ENCODE measurements around the gene SH3RF3. TPM values are rescaled to one million over a fixed set of nuclear protein-coding genes. Genes with fewer than 3 reads are reported as not detected.

Gene SH3RF3
- total and polyA plus RNA-seq, 3 experiments from 2014 or later: 0.24 to 0.31 (median 0.27) TPM

DNA sequence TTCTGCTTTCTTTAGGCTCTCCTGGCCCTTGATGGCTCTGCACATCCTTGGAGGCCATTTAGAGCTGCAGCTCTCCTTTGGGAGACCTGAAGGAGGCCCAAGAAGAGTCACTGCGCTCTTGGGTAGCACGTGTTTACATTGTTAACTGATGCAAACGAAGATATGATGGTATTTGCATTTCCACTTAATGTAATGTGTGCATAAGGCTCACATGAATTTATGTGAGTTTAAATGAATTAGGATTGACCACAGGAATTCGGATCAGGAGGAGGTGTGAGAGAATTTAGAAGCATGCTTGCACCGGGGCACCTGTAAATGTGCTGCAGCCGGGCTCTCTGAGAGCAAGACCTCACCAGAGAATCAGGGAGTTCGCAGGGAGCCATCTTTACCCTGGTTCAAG lies 7.5 kb downstream of the SH3RF3 start:
- Mint-ChIP-seq H3K9me3 (no peaks in the 10 kb centered on the region), H3K36me3 (no peaks in the 10 kb centered on the region), H3K4me1 (peaks cover 0 to 3% (median 3%) of the 10 kb centered on the region in 3 donors), H3K27ac (no peak overlapping the region), H3K4me3 (no peak overlapping the region), H3K27me3 (peaks cover 9 to 60% of the 10 kb centered on the region in 2 donors)
- ChIA-PET POLR2A (no interaction called here), CTCF (interaction anchor here (1.3 kb wide), 1 partner anchor 208 kb away, joined by 3 read pairs; no protein-coding TSS in a partner anchor)
- no peak overlapping the region for H3K4me3 ChIP-seq (ENCODE audit: low read length)
- no peak overlapping the region for H3K27ac ChIP-seq (ENCODE audit: low read depth, low read length)
- no peaks in the 10 kb centered on the region for H3K36me3 ChIP-seq (ENCODE audit: insufficient read depth, low read length)
- no peaks in the 10 kb centered on the region for H3K27me3 ChIP-seq (ENCODE audit: insufficient read depth, low read length, poor library complexity, severe bottlenecking)
- no peaks in the 10 kb centered on the region for H3K9me3 ChIP-seq (ENCODE audit: low read length)
- no peaks in the 10 kb centered on the region for H3K4me1 ChIP-seq (ENCODE audit: insufficient read depth, low read length)
- no peak for DNase-seq

GRCh38 chr2:109137616-109138015 lies 8.6 kb downstream of the SH3RF3 start:
- ChIA-PET CTCF (interaction anchor here (1.3 kb wide), 1 partner anchor 209 kb away, joined by 3 read pairs; no protein-coding TSS in a partner anchor), POLR2A (interaction anchor here (1.0 kb wide), 1 partner anchor 106 kb away, joined by 5 read pairs; no protein-coding TSS in a partner anchor)
- Histone ChIP-seq H3K27me3 (ENCODE audit: insufficient read depth, low read length, poor library complexity, severe bottlenecking) (no peaks in the 10 kb centered on the region), H3K36me3 (ENCODE audit: insufficient read depth, low read length) (no peaks in the 10 kb centered on the region), H3K9me3 (ENCODE audit: low read length) (no peaks in the 10 kb centered on the region), H3K4me3 (ENCODE audit: low read length) (no peak overlapping the region), H3K27ac (ENCODE audit: low read depth, low read length) (no peak overlapping the region), H3K4me1 (ENCODE audit: insufficient read depth, low read length) (no peaks in the 10 kb centered on the region)
- peaks cover 9 to 61% of the 10 kb centered on the region in 2 donors for H3K27me3 Mint-ChIP-seq
- peaks cover 0 to 3% (median 3%) of the 10 kb centered on the region in 3 donors for H3K4me1 Mint-ChIP-seq
- H3K36me3 Mint-ChIP-seq: no peaks in the 10 kb centered on the region
- no peak overlapping the region for H3K4me3 Mint-ChIP-seq
- DNase-seq: no peak
- no peak overlapping the region for H3K27ac Mint-ChIP-seq
- no peaks in the 10 kb centered on the region for H3K9me3 Mint-ChIP-seq

- no peaks in the 10 kb centered on the region for H3K36me3 ChIP-seq (ENCODE audit: insufficient read depth, low read length)
- no peaks in the 10 kb centered on the region for H3K9me3 ChIP-seq (ENCODE audit: low read length)
- H3K27me3 ChIP-seq (ENCODE audit: insufficient read depth, low read length, poor library complexity, severe bottlenecking): no peaks in the 10 kb centered on the region
- Mint-ChIP-seq H3K4me1 (peaks cover 4 to 8% (median 4%) of the 10 kb centered on the region in 3 donors), H3K27me3 (peaks cover 6 to 64% of the 10 kb centered on the region in 2 donors), H3K9me3 (no peaks in the 10 kb centered on the region), H3K27ac (peak overlapping the region in 1 of 8 donors; percentile 37), H3K4me3 (no peak overlapping the region), H3K36me3 (no peaks in the 10 kb centered on the region)
- H3K4me3 ChIP-seq (ENCODE audit: low read length): no peak overlapping the region
- ChIA-PET CTCF (no interaction called here), POLR2A (interaction anchor here (1.0 kb wide), 1 partner anchor 107 kb away, joined by 5 read pairs; no protein-coding TSS in a partner anchor)
- no peak for DNase-seq
- H3K27ac ChIP-seq (ENCODE audit: low read depth, low read length): no peak overlapping the region
- H3K4me1 ChIP-seq (ENCODE audit: insufficient read depth, low read length): peaks cover 7% of the 10 kb centered on the region
Measured at GRCh38 chr2:109138449-109138848, 9.4 kb downstream of the SH3RF3 start.

DNA sequence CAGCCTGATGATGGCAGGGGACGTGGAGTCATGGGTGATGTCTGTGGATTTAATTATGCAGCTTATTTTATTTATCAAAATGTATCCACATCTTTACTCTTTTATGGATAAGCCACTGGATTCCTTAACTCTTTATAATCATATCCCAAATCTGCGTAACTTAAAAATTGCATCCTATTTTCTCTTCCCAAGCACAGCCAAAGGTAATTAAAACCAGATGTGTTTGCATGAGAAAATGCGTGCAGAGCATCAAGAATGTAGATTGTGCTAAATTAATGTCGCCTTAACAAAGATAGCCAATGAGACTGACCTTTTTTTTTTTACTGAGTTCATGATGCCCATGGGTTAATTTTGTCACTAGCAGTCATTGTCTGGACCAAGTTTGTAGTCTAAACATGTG lies 10.0 kb downstream of the SH3RF3 start:
- DNase-seq: no peak
- no peak overlapping the region for H3K27ac Mint-ChIP-seq
- H3K4me1 ChIP-seq (ENCODE audit: insufficient read depth, low read length): peaks cover 10% of the 10 kb centered on the region
- peaks cover 6 to 58% of the 10 kb centered on the region in 2 donors for H3K27me3 Mint-ChIP-seq
- POLR2A ChIA-PET: no interaction called here
- no peaks in the 10 kb centered on the region for H3K9me3 Mint-ChIP-seq
- CTCF ChIA-PET: no interaction called here
- no peaks in the 10 kb centered on the region for H3K27me3 ChIP-seq (ENCODE audit: insufficient read depth, low read length, poor library complexity, severe bottlenecking)
- no peaks in the 10 kb centered on the region for H3K36me3 ChIP-seq (ENCODE audit: insufficient read depth, low read length)
- no peaks in the 10 kb centered on the region for H3K36me3 Mint-ChIP-seq
- no peak overlapping the region for H3K4me3 Mint-ChIP-seq
- no peak overlapping the region for H3K27ac ChIP-seq (ENCODE audit: low read depth, low read length)
- H3K9me3 ChIP-seq (ENCODE audit: low read length): no peaks in the 10 kb centered on the region
- H3K4me1 Mint-ChIP-seq: peaks cover 7 to 12% (median 9%) of the 10 kb centered on the region in 3 donors
- no peak overlapping the region for H3K4me3 ChIP-seq (ENCODE audit: low read length)

GRCh38 chr2:109139865-109140396 lies 10.9 kb downstream of the SH3RF3 start:
- H3K4me1 Mint-ChIP-seq: peaks cover 11 to 18% (median 17%) of the 10 kb centered on the region in 3 donors
- Histone ChIP-seq H3K4me1 (ENCODE audit: insufficient read depth, low read length) (peaks cover 19% of the 10 kb centered on the region), H3K4me3 (ENCODE audit: low read length) (no peak overlapping the region), H3K27me3 (ENCODE audit: insufficient read depth, low read length, poor library complexity, severe bottlenecking) (no peaks in the 10 kb centered on the region), H3K27ac (ENCODE audit: low read depth, low read length) (no peak overlapping the region), H3K9me3 (ENCODE audit: low read length) (no peaks in the 10 kb centered on the region), H3K36me3 (ENCODE audit: insufficient read depth, low read length) (no peaks in the 10 kb centered on the region)
- H3K27me3 Mint-ChIP-seq: peaks cover 8 to 52% of the 10 kb centered on the region in 2 donors
- no peaks in the 10 kb centered on the region for H3K36me3 Mint-ChIP-seq
- DNase-seq: no peak
- no peak overlapping the region for H3K27ac Mint-ChIP-seq
- ChIA-PET POLR2A (no interaction called here), CTCF (no interaction called here)
- no peaks in the 10 kb centered on the region for H3K9me3 Mint-ChIP-seq
- no peak overlapping the region for H3K4me3 Mint-ChIP-seq

- POLR2A ChIA-PET: no interaction called here
- Mint-ChIP-seq H3K27me3 (peaks cover 11 to 43% of the 10 kb centered on the region in 2 donors), H3K27ac (no peak overlapping the region)
Measured at GRCh38 chr2:109141006-109141600, 12.1 kb downstream of the SH3RF3 start.

GRCh38 chr2:109141727-109142283 lies 12.8 kb downstream of the SH3RF3 start:
- H3K27me3 Mint-ChIP-seq: peaks cover 11 to 40% of the 10 kb centered on the region in 2 donors
- Histone ChIP-seq H3K36me3 (ENCODE audit: insufficient read depth, low read length) (no peaks in the 10 kb centered on the region), H3K27ac (ENCODE audit: low read depth, low read length) (no peak overlapping the region), H3K9me3 (ENCODE audit: low read length) (no peaks in the 10 kb centered on the region), H3K4me1 (ENCODE audit: insufficient read depth, low read length) (peaks cover 23% of the 10 kb centered on the region), H3K4me3 (ENCODE audit: low read length) (no peak overlapping the region), H3K27me3 (ENCODE audit: insufficient read depth, low read length, poor library complexity, severe bottlenecking) (no peaks in the 10 kb centered on the region)
- ChIA-PET POLR2A (no interaction called here), CTCF (no interaction called here)
- no peak overlapping the region for H3K4me3 Mint-ChIP-seq
- H3K9me3 Mint-ChIP-seq: no peaks in the 10 kb centered on the region
- H3K27ac Mint-ChIP-seq: no peak overlapping the region
- H3K4me1 Mint-ChIP-seq: peaks cover 11 to 23% (median 17%) of the 10 kb centered on the region in 3 donors
- H3K36me3 Mint-ChIP-seq: no peaks in the 10 kb centered on the region
- no peak for DNase-seq

More at GRCh38 chr2:109141006-109141600, 12.1 kb downstream of the SH3RF3 start:
- Histone ChIP-seq H3K9me3 (ENCODE audit: low read length) (no peaks in the 10 kb centered on the region), H3K27ac (ENCODE audit: low read depth, low read length) (no peak overlapping the region), H3K27me3 (ENCODE audit: insufficient read depth, low read length, poor library complexity, severe bottlenecking) (no peaks in the 10 kb centered on the region), H3K36me3 (ENCODE audit: insufficient read depth, low read length) (no peaks in the 10 kb centered on the region), H3K4me1 (ENCODE audit: insufficient read depth, low read length) (peaks cover 23% of the 10 kb centered on the region), H3K4me3 (ENCODE audit: low read length) (no peak overlapping the region)
- CTCF ChIA-PET: no interaction called here
- peaks cover 11 to 23% (median 17%) of the 10 kb centered on the region in 3 donors for H3K4me1 Mint-ChIP-seq
- no peak for DNase-seq
- H3K4me3 Mint-ChIP-seq: no peak overlapping the region
- H3K36me3 Mint-ChIP-seq: no peaks in the 10 kb centered on the region
- no peaks in the 10 kb centered on the region for H3K9me3 Mint-ChIP-seq

DNA sequence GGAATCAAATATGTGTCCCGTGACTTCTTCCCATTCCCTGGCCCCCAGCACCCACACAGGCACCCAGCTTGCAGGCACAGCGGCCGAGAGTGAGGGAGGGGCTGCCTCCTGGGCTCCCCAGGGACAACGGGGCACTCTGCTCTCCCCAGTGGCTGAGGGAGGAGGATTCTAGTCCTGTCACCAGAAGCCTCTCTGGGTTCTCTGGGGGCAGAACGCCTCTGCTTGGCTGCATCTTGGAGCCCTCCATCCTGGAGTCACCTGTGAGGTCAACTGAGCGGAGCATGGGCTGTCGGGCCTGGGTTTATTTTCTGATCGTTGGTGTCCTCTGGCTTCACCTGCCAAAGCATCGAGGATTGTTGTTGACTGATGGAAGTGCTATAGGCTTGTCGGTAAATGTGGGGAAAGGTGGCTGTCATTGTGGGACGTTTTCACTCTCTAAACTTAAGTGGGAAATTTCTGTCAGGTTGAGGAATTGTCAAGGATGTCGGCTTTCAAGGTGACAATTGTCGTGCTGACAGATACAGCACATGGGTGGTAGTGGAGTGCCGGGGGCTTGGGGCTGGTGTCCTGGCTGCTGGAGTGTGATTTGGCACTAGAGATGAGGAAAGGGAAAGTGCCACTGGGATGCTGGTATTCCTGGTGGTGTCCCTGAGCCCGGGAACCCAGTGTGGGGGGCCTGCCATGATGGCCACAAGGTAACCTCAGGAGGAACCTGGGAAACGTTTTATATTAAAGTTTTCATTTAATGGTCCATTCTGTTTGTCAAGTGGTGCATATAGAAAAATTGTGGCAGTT lies 13.6 kb downstream of the SH3RF3 start:
- no peaks in the 10 kb centered on the region for H3K36me3 ChIP-seq (ENCODE audit: insufficient read depth, low read length)
- no peak overlapping the region for H3K27ac ChIP-seq (ENCODE audit: low read depth, low read length)
- Mint-ChIP-seq H3K4me3 (peak overlapping the region in 3 of 7 donors; percentile 14 to 68 (median 52)), H3K27me3 (peaks cover 9 to 33% of the 10 kb centered on the region in 2 donors), H3K27ac (no peak overlapping the region), H3K4me1 (peaks cover 11 to 23% (median 17%) of the 10 kb centered on the region in 3 donors), H3K36me3 (no peaks in the 10 kb centered on the region), H3K9me3 (no peaks in the 10 kb centered on the region)
- H3K4me1 ChIP-seq (ENCODE audit: insufficient read depth, low read length): peaks cover 23% of the 10 kb centered on the region
- H3K4me3 ChIP-seq (ENCODE audit: low read length): no peak overlapping the region
- no peaks in the 10 kb centered on the region for H3K27me3 ChIP-seq (ENCODE audit: insufficient read depth, low read length, poor library complexity, severe bottlenecking)
- ChIA-PET POLR2A (no interaction called here), CTCF (no interaction called here)
- no peaks in the 10 kb centered on the region for H3K9me3 ChIP-seq (ENCODE audit: low read length)
- no peak for DNase-seq

Measured in CD8-positive, alpha-beta memory T cell (primary cell).